GM12878 (cell line): Measurements from ENCODE around the gene PDZRN3. TPM values are rescaled to one million over a fixed set of nuclear protein-coding genes. Genes with fewer than 3 reads are reported as not detected.

Experiments used
- ATAC-seq: fragments of 200-7000 bp; cut with Tn5 transposase; 3 replicates; pipeline ENCODE4 v1.9.1; 2020; ENCODE audit warnings: mild to moderate bottlenecking, moderate library complexity
- BruUV-seq: library from RNA; stranded (reverse); fragments of 400-500 nt; replicated peaks from 2 replicates; lab custom pipeline; 2021; lab: Mats Ljungman, UMichigan
- CTCF ChIA-PET: fragments of 300-600 bp; sonication (Branson Sonifier 250); formaldehyde crosslinking; extraction: SDS; loops from one replicate; lab custom pipeline; 2021; ENCODE audit warnings: inconsistent platforms; lab: Yijun Ruan, JAX
- POLR2A ChIA-PET: fragments of 350-600 bp; formaldehyde crosslinking; extraction: SDS; loops from one replicate; lab custom pipeline; 2021; ENCODE audit warnings: inconsistent platforms; lab: Charles Lee
- RAD21 ChIA-PET: fragments of 300-600 bp; sonication (Branson Sonifier 250); formaldehyde crosslinking; loops from one replicate; lab custom pipeline; 2023; ENCODE audit warnings: antibody characterized with exemption; ENCODE audit not compliant: unreplicated experiment; lab: Charles Lee
- SMC1A ChIA-PET: fragments of 300-600 bp; sonication (Branson Sonifier 250); formaldehyde crosslinking; loops from one replicate; lab custom pipeline; 2023; ENCODE audit not compliant: unreplicated experiment, uncharacterized antibody; lab: Charles Lee
- DNase-seq: peaks from one replicate; pipeline ENCODE4 v3.0.0-alpha.2; 2011; ENCODE audit warnings: low read depth, low spot score
- FAIRE-seq: peaks from 3 replicates; lab custom pipeline; 2011; peaks lifted over from hg19 to GRCh38; lab: Jason Lieb, UNC
- H2AFZ ChIP-seq: 2 replicates; pipeline ENCODE4 v1.6.0; 2011; ENCODE audit warnings: low read depth, low read length, control low read depth; ENCODE audit not compliant: control insufficient read depth
- H3K27ac ChIP-seq: 2 replicates; pipeline ENCODE4 v1.5.1; 2011; ENCODE audit warnings: control low read depth; ENCODE audit not compliant: control insufficient read depth, insufficient read depth
- H3K27me3 ChIP-seq, 2 experiments: replicated peaks in 1 of 2; 2 replicates each; pipeline versions ENCODE4 v1.6.0 to v1.6.1; 2011; ENCODE audit warnings: low read length in 1 of 2; ENCODE audit not compliant: control insufficient read depth in 2 of 2, insufficient read depth in 2 of 2
- H3K36me3 ChIP-seq, 2 experiments: 2 replicates each; pipeline ENCODE4 v1.5.1; 2011; ENCODE audit warnings: low read length in 1 of 2; ENCODE audit not compliant: control insufficient read depth in 2 of 2, insufficient read depth in 2 of 2
- H3K4me1 ChIP-seq: 2 replicates; pipeline ENCODE4 v1.6.1; 2011; ENCODE audit warnings: mild to moderate bottlenecking, low read length, moderate library complexity, mixed read lengths; ENCODE audit not compliant: control insufficient read depth, insufficient read depth
- H3K4me2 ChIP-seq: 2 replicates; pipeline ENCODE4 v1.6.0; 2011; ENCODE audit warnings: control low read depth; ENCODE audit not compliant: control insufficient read depth, insufficient read depth
- H3K4me3 ChIP-seq: fragments of 200-600 bp; sonication (generic); 2 replicates; pipeline ENCODE4 v1.5.1; 2016
- H3K79me2 ChIP-seq: 2 replicates; pipeline ENCODE4 v1.6.0; 2011; ENCODE audit warnings: low read length; ENCODE audit not compliant: control insufficient read depth, insufficient read depth
- H3K9ac ChIP-seq: 2 replicates; pipeline ENCODE4 v1.8.0; 2011; ENCODE audit warnings: low read length, control low read depth, mixed read lengths; ENCODE audit not compliant: control insufficient read depth, insufficient read depth
- H3K9me3 ChIP-seq: replicated peaks from 3 replicates; pipeline ENCODE4 v1.5.1; 2011; ENCODE audit warnings: mild to moderate bottlenecking, low read length; ENCODE audit not compliant: control insufficient read depth, insufficient read depth
- H4K20me1 ChIP-seq: 2 replicates; pipeline ENCODE4 v1.6.0; 2011; ENCODE audit not compliant: control insufficient read depth, insufficient read depth
- CBX3 ChIP-seq: fragments of 200-600 bp; sonication (generic); IDR thresholded peaks from 2 replicates; pipeline ENCODE4 v1.6.1; 2016; ENCODE audit warnings: low read depth, borderline replicate concordance
- CHD4 ChIP-seq: fragments of 200-600 bp; sonication (generic); IDR thresholded peaks from 2 replicates; pipeline ENCODE4 v1.6.1; 2016; ENCODE audit warnings: mild to moderate bottlenecking
- IRF4 ChIP-seq: IDR thresholded peaks from 2 replicates; pipeline ENCODE4 v1.6.1; 2011; ENCODE audit warnings: low read depth, low read length
- KAT2A ChIP-seq: conservative IDR thresholded peaks from 2 replicates; pipeline ENCODE4 v1.6.1; 2011; ENCODE audit warnings: low read depth, low read length; ENCODE audit not compliant: control insufficient read depth
- SP1 ChIP-seq: IDR thresholded peaks from one replicate; pipeline ENCODE4 v1.6.1; 2011; ENCODE audit warnings: low read depth, low read length
- WGBS: methylation state at CpG from one replicate; pipeline ENCODE4 v1.1.6; 2016; ENCODE audit warnings: low lambda C conversion rate; ENCODE audit not compliant: insufficient replicate concordance, insufficient coverage; ENCODE audit errors: missing lambda C conversion rate; 5-methylcytosine and 5-hydroxymethylcytosine counted together
- in situ Hi-C: fragments of 300-500 bp; cut with MboI; formaldehyde crosslinking; loops from 9 replicates; pipeline ENCODE4 v1.14.3; 2018; ENCODE audit warnings: mixed read lengths
- intact Hi-C: fragments of 100-400 bp; cut with micrococcal nuclease; formaldehyde crosslinking; loops from one replicate; pipeline ENCODE4 v1.14.2; 2022; ENCODE audit not compliant: unreplicated experiment
- polyA plus RNA-seq, 11 experiments: library from polyadenylated mRNA; depleted of rRNA in 4 of 11; unstranded in 6 of 11; stranded (reverse) in 5 of 11; fragments of >200 nt; fragmentation: Nextera tagmentation in 4 of 11; fragmentation: Illumina TruSeq in 1 of 11; extraction: Ambion mirVana in 4 of 11; extraction: Trizol in 1 of 11; gene quantifications; 1 replicate in 1 of 11; 2 replicates in 10 of 11; pipeline versions ENCODE4 v1.2.1 to v1.2.3, GENCODE V29; 2011 to 2016; ENCODE audit warnings: inconsistent platforms in 2 of 11, missing spikeins in 2 of 11, low read depth in 1 of 11
- total RNA-seq, 4 experiments: library from RNA; depleted of rRNA in 3 of 4; stranded (reverse); fragments of >200 nt in 3 of 4; fragmentation: Illumina TruSeq in 1 of 4; extraction: Trizol in 1 of 4; gene quantifications; 2 replicates each; pipeline versions ENCODE4 v1.2.1 to v1.2.3, GENCODE V29; 2013 to 2021
- TF ChIP-seq, protein P1 (sequence below): fragments of 450-650 bp; IDR thresholded peaks from 2 replicates; pipeline ENCODE4 v1.6.1; 2017; ENCODE audit warnings: mild to moderate bottlenecking, low read depth, inconsistent platforms; ENCODE audit not compliant: poor library complexity, severe bottlenecking
- TF ChIP-seq, protein P2 (sequence below): IDR thresholded peaks from 2 replicates; pipeline ENCODE4 v1.6.1; 2011; ENCODE audit warnings: borderline replicate concordance, low read depth, mild to moderate bottlenecking, moderate library complexity, low read length; ENCODE audit not compliant: insufficient read depth, poor library complexity, severe bottlenecking
- TF ChIP-seq, protein P3 (sequence below): IDR thresholded peaks from 2 replicates; pipeline ENCODE4 v1.6.1; 2011; ENCODE audit warnings: borderline replicate concordance, low read depth, mild to moderate bottlenecking, moderate library complexity, mixed read lengths, low read length; ENCODE audit not compliant: insufficient read depth; ENCODE audit errors: extremely low read length

PDZRN3 gene
- total and polyA plus RNA-seq, 10 of the 15 experiments (the other 5 are each of a cell fraction or from before 2014, with no cell fraction given): 0.07 to 0.37 (median 0.12) TPM; not detected in 6

DNA sequence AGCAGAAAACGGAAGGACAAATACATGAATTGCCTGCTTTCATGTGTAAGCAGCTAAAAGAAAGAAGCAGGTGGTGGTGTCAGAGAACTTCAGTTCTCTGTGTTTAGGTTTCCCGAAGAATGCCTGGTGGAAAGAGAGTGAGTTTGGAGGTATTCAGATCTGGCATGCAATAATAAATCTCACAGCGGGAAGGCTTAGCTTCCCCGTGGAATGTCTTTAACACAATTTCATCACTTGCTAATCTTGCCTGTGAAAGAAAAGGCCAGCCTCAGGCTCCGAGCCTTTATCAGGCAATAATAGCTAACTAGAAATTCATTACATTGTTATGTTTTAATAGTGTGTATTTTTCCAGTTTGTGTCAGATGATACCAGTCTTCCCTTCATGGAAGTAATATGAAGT lies 220.3 kb downstream of the PDZRN3 start:
- DNase-seq (no peak), FAIRE-seq (no peak), ATAC-seq (no peak)
- Histone ChIP-seq H3K36me3 (no peaks in the 10 kb centered on the region), H4K20me1 (no peaks in the 10 kb centered on the region), H3K4me3 (no peak overlapping the region), H3K27me3 (no peaks in the 10 kb centered on the region), H3K4me2 (no peak overlapping the region), H2AFZ (no peak overlapping the region), H3K9ac (no peak overlapping the region), H3K79me2 (no peaks in the 10 kb centered on the region), H3K9me3 (no peaks in the 10 kb centered on the region), H3K27ac (no peak overlapping the region), H3K4me1 (no peaks in the 10 kb centered on the region)
- ChIA-PET SMC1A (no interaction called here), CTCF (no interaction called here), POLR2A (no interaction called here), RAD21 (no interaction called here)
- TF ChIP-seq IRF4: no peak
- TF ChIP-seq, protein P1, sequence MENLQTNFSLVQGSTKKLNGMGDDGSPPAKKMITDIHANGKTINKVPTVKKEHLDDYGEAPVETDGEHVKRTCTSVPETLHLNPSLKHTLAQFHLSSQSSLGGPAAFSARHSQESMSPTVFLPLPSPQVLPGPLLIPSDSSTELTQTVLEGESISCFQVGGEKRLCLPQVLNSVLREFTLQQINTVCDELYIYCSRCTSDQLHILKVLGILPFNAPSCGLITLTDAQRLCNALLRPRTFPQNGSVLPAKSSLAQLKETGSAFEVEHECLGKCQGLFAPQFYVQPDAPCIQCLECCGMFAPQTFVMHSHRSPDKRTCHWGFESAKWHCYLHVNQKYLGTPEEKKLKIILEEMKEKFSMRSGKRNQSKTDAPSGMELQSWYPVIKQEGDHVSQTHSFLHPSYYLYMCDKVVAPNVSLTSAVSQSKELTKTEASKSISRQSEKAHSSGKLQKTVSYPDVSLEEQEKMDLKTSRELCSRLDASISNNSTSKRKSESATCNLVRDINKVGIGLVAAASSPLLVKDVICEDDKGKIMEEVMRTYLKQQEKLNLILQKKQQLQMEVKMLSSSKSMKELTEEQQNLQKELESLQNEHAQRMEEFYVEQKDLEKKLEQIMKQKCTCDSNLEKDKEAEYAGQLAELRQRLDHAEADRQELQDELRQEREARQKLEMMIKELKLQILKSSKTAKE: no peak
- no peak for TF ChIP-seq CBX3
- TF ChIP-seq, protein P2, sequence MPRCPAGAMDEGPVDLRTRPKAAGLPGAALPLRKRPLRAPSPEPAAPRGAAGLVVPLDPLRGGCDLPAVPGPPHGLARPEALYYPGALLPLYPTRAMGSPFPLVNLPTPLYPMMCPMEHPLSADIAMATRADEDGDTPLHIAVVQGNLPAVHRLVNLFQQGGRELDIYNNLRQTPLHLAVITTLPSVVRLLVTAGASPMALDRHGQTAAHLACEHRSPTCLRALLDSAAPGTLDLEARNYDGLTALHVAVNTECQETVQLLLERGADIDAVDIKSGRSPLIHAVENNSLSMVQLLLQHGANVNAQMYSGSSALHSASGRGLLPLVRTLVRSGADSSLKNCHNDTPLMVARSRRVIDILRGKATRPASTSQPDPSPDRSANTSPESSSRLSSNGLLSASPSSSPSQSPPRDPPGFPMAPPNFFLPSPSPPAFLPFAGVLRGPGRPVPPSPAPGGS: no peak
- TF ChIP-seq SP1: no peak
- no peak for TF ChIP-seq CHD4
- TF ChIP-seq KAT2A: no peak
- TF ChIP-seq, protein P3, sequence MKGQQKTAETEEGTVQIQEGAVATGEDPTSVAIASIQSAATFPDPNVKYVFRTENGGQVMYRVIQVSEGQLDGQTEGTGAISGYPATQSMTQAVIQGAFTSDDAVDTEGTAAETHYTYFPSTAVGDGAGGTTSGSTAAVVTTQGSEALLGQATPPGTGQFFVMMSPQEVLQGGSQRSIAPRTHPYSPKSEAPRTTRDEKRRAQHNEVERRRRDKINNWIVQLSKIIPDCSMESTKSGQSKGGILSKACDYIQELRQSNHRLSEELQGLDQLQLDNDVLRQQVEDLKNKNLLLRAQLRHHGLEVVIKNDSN: no peak
- BruUV-seq: no TSS peak
- WGBS: 39% methylated on average over 5 of the region's 5 CpGs
- intact Hi-C loops: no loop called here
- in situ Hi-C loops: no loop called here
